Measurements from ENCODE around the gene ACTA1.

Gene ACTA1

DNA sequence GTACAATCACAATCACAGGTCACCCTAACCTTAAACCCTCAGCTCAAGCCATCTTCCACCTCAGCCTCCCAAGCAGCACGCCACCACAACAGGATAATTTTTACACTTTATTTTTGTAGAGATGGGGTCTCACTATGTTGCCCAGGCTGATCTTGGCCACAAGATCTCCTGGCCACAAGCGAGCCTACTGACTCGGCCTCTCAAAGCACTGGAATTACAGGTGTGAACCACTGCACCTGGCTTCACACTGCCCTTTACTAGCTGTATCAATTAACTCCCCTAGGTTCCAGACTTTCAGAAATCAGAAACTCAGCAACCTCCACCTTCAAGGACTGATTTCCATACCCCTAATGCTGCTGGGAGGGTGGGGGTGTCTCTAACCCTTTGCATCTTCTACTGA, 37.3 kb upstream of the ACTA1 start:
- Histone ChIP-seq H3K27me3 (ENCODE audit: insufficient read depth, insufficient read length) (no peaks in the 10 kb centered on the region), H3K4me3 (ENCODE audit: insufficient read length, low read depth) (no peak overlapping the region), H3K9ac (ENCODE audit: insufficient read length, low read depth) (no peak overlapping the region), H3K36me3 (ENCODE audit: insufficient read depth, insufficient read length, low read length) (peaks cover 79% of the 10 kb centered on the region), H3K9me3 (ENCODE audit: insufficient read depth, low read length) (no peaks in the 10 kb centered on the region), H3K4me1 (ENCODE audit: insufficient read depth, insufficient read length) (no peaks in the 10 kb centered on the region)
- DNase-seq (ENCODE audit: low read depth, low spot score), result no peak
- no peak for TF ChIP-seq YY1 (IDR thresholded peaks at IDR 0.05; ENCODE audit: insufficient read depth, insufficient read length)
- no peak for TF ChIP-seq ZNF274 (IDR thresholded peaks at IDR 0.05; ENCODE audit: low read depth, low read length)
- TF ChIP-seq SUZ12 (IDR thresholded peaks at IDR 0.05; ENCODE audit: extremely low read depth, insufficient read depth, insufficient read length), result no peak

DNA sequence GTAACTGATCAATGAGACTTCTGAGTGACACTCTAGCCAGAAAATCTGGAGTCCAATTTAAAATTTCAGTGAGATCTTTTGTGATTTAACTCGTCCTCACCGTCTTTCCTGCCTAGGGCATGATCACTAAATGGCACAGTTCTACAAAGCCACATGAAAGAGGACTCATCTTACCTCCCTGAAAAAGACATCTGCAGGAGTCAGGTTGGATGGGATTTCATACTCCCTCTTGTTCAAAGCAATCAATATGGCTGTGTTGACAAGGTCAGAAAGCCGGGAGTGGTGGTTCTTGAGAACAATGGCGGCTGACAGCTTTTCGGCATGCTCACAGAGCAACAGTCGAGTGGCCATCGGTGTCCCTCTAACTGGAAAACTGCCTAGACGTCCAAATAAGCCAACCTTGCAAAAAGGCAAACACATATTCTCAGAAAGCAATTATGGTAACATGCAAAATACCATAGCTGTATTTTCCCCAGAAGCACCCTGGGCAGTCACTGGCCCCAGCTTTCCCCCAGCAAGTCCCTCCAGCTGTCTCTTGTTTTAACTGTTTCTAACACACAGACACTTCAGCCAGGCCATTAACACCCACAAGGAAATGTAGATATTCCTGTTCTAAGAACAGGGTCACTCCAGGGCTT, 36.6 kb upstream of the ACTA1 start:
- H3K9me3 ChIP-seq (ENCODE audit: insufficient read depth, low read length), result no peaks in the 10 kb centered on the region
- DNase-seq (ENCODE audit: low read depth, low spot score), result no peak
- TF ChIP-seq SUZ12 (IDR thresholded peaks at IDR 0.05; ENCODE audit: extremely low read depth, insufficient read depth, insufficient read length) (no peak), YY1 (IDR thresholded peaks at IDR 0.05; ENCODE audit: insufficient read depth, insufficient read length) (no peak), ZNF274 (IDR thresholded peaks at IDR 0.05; ENCODE audit: low read depth, low read length) (no peak)
- H3K36me3 ChIP-seq (ENCODE audit: insufficient read depth, insufficient read length, low read length), result peaks cover 85% of the 10 kb centered on the region
- no peaks in the 10 kb centered on the region for H3K27me3 ChIP-seq (ENCODE audit: insufficient read depth, insufficient read length)
- no peak overlapping the region for H3K9ac ChIP-seq (ENCODE audit: insufficient read length, low read depth)
- no peak overlapping the region for H3K4me3 ChIP-seq (ENCODE audit: insufficient read length, low read depth)
- H3K4me1 ChIP-seq (ENCODE audit: insufficient read depth, insufficient read length), result no peaks in the 10 kb centered on the region

DNA sequence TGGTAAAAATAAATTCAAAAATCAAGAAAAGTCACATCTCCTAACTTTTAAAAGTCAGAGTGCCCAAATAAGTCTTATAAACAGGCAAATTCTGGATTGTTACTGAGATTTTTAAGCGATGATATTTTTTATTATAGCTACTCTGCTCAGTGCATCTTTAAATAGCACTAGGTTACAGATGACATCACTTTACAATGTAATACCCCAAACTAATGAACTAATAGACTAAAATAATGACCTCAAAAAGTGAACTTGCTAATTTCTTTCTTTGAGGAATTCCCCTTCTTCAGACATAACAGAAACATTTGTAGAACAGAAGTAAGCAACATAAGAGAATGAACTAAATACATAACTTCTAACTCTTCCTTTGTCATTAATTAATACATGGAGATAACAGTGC, 33.0 kb upstream of the ACTA1 start:
- DNase-seq (ENCODE audit: low read depth, low spot score), result no peak
- TF ChIP-seq YY1 (IDR thresholded peaks at IDR 0.05; ENCODE audit: insufficient read depth, insufficient read length), result no peak
- no peak for TF ChIP-seq SUZ12 (IDR thresholded peaks at IDR 0.05; ENCODE audit: extremely low read depth, insufficient read depth, insufficient read length)
- no peak for TF ChIP-seq ZNF274 (IDR thresholded peaks at IDR 0.05; ENCODE audit: low read depth, low read length)
- no peaks in the 10 kb centered on the region for H3K27me3 ChIP-seq (ENCODE audit: insufficient read depth, insufficient read length)
- no peaks in the 10 kb centered on the region for H3K4me1 ChIP-seq (ENCODE audit: insufficient read depth, insufficient read length)
- H3K9me3 ChIP-seq (ENCODE audit: insufficient read depth, low read length), result no peaks in the 10 kb centered on the region
- peaks cover 92% of the 10 kb centered on the region for H3K36me3 ChIP-seq (ENCODE audit: insufficient read depth, insufficient read length, low read length)
- H3K9ac ChIP-seq (ENCODE audit: insufficient read length, low read depth), result no peak overlapping the region
- H3K4me3 ChIP-seq (ENCODE audit: insufficient read length, low read depth), result no peak overlapping the region

DNA sequence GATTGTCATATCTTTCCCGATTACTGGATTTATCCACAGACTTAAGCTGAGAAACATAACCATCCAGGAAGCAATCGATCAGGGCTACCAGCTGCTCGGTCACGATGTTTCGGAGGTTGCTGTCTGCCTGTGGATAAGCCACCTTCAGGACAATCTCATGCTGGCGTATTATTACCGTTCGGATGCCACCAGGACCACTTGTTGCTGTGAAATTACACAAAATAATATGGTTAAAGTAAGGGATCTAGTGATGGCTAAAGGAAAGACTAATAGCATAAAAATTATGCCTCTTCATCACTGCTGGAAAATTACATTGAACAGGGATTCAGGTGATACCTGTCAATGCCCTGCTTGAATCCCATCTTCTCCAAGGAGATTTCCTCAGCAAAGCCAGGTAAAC, 30.8 kb upstream of the ACTA1 start:
- H3K4me1 ChIP-seq (ENCODE audit: insufficient read depth, insufficient read length), result no peaks in the 10 kb centered on the region
- H3K36me3 ChIP-seq (ENCODE audit: insufficient read depth, insufficient read length, low read length), result peaks cover 92% of the 10 kb centered on the region
- no peaks in the 10 kb centered on the region for H3K9me3 ChIP-seq (ENCODE audit: insufficient read depth, low read length)
- no peak overlapping the region for H3K9ac ChIP-seq (ENCODE audit: insufficient read length, low read depth)
- no peak for DNase-seq (ENCODE audit: low read depth, low spot score)
- no peaks in the 10 kb centered on the region for H3K27me3 ChIP-seq (ENCODE audit: insufficient read depth, insufficient read length)
- no peak overlapping the region for H3K4me3 ChIP-seq (ENCODE audit: insufficient read length, low read depth)
- TF ChIP-seq SUZ12 (IDR thresholded peaks at IDR 0.05; ENCODE audit: extremely low read depth, insufficient read depth, insufficient read length) (no peak), YY1 (IDR thresholded peaks at IDR 0.05; ENCODE audit: insufficient read depth, insufficient read length) (no peak), ZNF274 (IDR thresholded peaks at IDR 0.05; ENCODE audit: low read depth, low read length) (no peak)

DNA sequence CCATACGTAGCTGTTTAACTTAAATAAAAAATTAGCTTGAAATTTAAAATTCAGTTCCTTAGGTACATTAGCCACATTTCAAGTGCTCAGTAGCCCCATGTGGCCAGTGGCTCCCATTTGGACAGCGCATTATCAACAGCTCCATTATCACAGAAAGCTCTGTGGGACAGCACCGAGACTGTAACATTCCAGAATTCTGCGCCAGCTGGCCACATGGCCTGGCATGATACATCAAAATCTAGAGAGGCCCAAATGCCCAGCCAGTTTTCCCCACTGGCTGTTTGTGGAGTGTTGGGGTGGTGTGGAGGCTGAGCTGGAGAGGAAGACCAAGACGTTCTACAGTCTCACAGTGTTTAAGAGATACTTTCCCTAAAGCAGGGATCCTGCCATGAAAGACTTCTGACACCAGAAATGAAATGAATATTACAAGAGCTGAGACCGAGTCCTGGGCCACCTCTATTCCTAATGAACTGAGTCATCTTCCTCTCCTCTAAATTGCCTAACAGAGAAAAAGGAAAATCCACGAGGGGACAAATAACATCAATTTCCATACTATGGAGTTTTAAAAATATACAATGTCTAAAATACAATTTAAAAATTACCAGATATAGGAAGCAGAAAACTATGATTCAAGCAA, 27.3 kb upstream of the ACTA1 start:
- no peak overlapping the region for H3K9ac ChIP-seq (ENCODE audit: insufficient read length, low read depth)

DNA sequence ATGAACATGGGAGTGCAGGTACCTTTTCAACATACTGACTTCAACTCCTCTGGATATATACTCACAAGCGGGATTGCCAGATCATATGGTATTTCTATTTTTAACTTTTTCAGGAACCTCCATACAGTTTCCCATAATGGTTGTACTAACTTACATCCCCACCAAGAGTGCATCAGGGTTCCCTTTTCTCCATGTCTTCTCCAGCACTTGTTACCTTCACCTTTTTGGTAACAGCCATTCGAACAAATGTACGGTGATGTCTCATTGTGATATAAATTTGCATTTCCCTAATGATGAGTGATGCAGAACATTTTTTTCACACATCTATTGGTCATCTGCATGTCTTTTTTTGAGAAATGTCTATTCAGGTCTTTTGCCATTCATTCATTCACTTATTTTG, 25.9 kb upstream of the ACTA1 start:
- H3K9ac ChIP-seq (ENCODE audit: insufficient read length, low read depth), result no peak overlapping the region
- no peak for TF ChIP-seq SUZ12 (IDR thresholded peaks at IDR 0.05; ENCODE audit: extremely low read depth, insufficient read depth, insufficient read length)
- no peak for TF ChIP-seq YY1 (IDR thresholded peaks at IDR 0.05; ENCODE audit: insufficient read depth, insufficient read length)
- TF ChIP-seq ZNF274 (IDR thresholded peaks at IDR 0.05; ENCODE audit: low read depth, low read length), result no peak
- peaks cover 97% of the 10 kb centered on the region for H3K36me3 ChIP-seq (ENCODE audit: insufficient read depth, insufficient read length, low read length)
- H3K9me3 ChIP-seq (ENCODE audit: insufficient read depth, low read length), result no peaks in the 10 kb centered on the region
- no peaks in the 10 kb centered on the region for H3K4me1 ChIP-seq (ENCODE audit: insufficient read depth, insufficient read length)
- H3K27me3 ChIP-seq (ENCODE audit: insufficient read depth, insufficient read length), result no peaks in the 10 kb centered on the region
- no peak overlapping the region for H3K4me3 ChIP-seq (ENCODE audit: insufficient read length, low read depth)
- no peak for DNase-seq (ENCODE audit: low read depth, low spot score)

More for the DNA sequence above, 27.3 kb upstream of the ACTA1 start:
- Histone ChIP-seq H3K27me3 (ENCODE audit: insufficient read depth, insufficient read length) (no peaks in the 10 kb centered on the region), H3K4me3 (ENCODE audit: insufficient read length, low read depth) (no peak overlapping the region), H3K9me3 (ENCODE audit: insufficient read depth, low read length) (no peaks in the 10 kb centered on the region), H3K4me1 (ENCODE audit: insufficient read depth, insufficient read length) (no peaks in the 10 kb centered on the region), H3K36me3 (ENCODE audit: insufficient read depth, insufficient read length, low read length) (peaks cover 97% of the 10 kb centered on the region)
- TF ChIP-seq SUZ12 (IDR thresholded peaks at IDR 0.05; ENCODE audit: extremely low read depth, insufficient read depth, insufficient read length) (no peak), YY1 (IDR thresholded peaks at IDR 0.05; ENCODE audit: insufficient read depth, insufficient read length) (no peak), ZNF274 (IDR thresholded peaks at IDR 0.05; ENCODE audit: low read depth, low read length) (no peak)
- DNase-seq (ENCODE audit: low read depth, low spot score), result no peak

DNA sequence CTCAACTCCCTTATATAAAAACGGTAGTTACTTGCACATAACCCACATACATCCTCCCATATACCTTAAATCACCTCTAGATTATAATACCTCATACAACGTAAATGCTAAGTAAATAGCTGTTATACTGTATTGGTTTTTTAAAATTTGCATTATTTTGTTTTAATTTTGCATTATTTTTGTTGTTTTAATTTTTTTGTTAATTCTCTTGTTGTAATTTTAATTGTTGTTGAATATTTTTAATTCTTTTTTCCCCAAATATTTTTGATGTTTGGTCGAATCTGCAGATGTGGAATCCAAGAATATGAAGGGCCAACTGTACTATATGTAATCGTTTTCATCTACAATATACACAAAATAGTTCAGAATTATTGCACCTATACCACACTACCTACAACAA, 23.5 kb upstream of the ACTA1 start:
- no peak overlapping the region for H3K4me3 ChIP-seq (ENCODE audit: insufficient read length, low read depth)
- peaks cover 85% of the 10 kb centered on the region for H3K36me3 ChIP-seq (ENCODE audit: insufficient read depth, insufficient read length, low read length)
- no peak for TF ChIP-seq SUZ12 (IDR thresholded peaks at IDR 0.05; ENCODE audit: extremely low read depth, insufficient read depth, insufficient read length)
- no peak for TF ChIP-seq ZNF274 (IDR thresholded peaks at IDR 0.05; ENCODE audit: low read depth, low read length)
- TF ChIP-seq YY1 (IDR thresholded peaks at IDR 0.05; ENCODE audit: insufficient read depth, insufficient read length), result no peak
- no peaks in the 10 kb centered on the region for H3K27me3 ChIP-seq (ENCODE audit: insufficient read depth, insufficient read length)
- no peaks in the 10 kb centered on the region for H3K4me1 ChIP-seq (ENCODE audit: insufficient read depth, insufficient read length)
- H3K9ac ChIP-seq (ENCODE audit: insufficient read length, low read depth), result no peak overlapping the region
- no peaks in the 10 kb centered on the region for H3K9me3 ChIP-seq (ENCODE audit: insufficient read depth, low read length)
- no peak for DNase-seq (ENCODE audit: low read depth, low spot score)
